ENCODE measurements around the gene SLC22A23. TPM values are rescaled to one million over a fixed set of nuclear protein-coding genes. Genes with fewer than 3 reads are reported as not detected.

SLC22A23 gene
- total and polyA plus RNA-seq, 2 of the 4 experiments (the other 2 are of a cell fraction), result 0.72 to 1.6 TPM

- Histone ChIP-seq H2BK120ac (ENCODE audit: low read depth, low read length) (no peak overlapping the region), H3K36me3 (ENCODE audit: control insufficient read depth, insufficient read depth, low read length) (no peaks in the 10 kb centered on the region), H3K27ac (ENCODE audit: insufficient read depth, low read length) (no peak overlapping the region), H3K4me1 (ENCODE audit: control insufficient read depth, insufficient read depth, low read length) (no peaks in the 10 kb centered on the region), H3K56ac (ENCODE audit: extremely low read depth, insufficient read depth, low read length) (no peak overlapping the region), H3K23ac (ENCODE audit: low read depth, low read length) (no peak overlapping the region), H3K9ac (ENCODE audit: low read depth, low read length) (no peak overlapping the region), H4K8ac (ENCODE audit: low read depth in 2 of 2, low read length in 2 of 2) (no peak overlapping the region), H2AK9ac (replicated peaks; ENCODE audit: low read depth, low read length, poor library complexity) (no peak overlapping the region), H2BK15ac (ENCODE audit: low read depth, low read length) (no peak overlapping the region), H3K14ac (replicated peaks; ENCODE audit: low read depth, low read length) (no peak overlapping the region), H3K4me2 (ENCODE audit: low read depth, low read length) (no peak overlapping the region), H2AFZ (replicated peaks; ENCODE audit: low read length, poor library complexity) (peak overlapping the region; percentile 4), H3K18ac (ENCODE audit: low read depth, low read length) (no peak overlapping the region), H3K4me3 (ENCODE audit: insufficient read depth, low read depth, low read length) (no peak overlapping the region), H3K4ac (ENCODE audit: low read depth, low read length) (no peak overlapping the region), H3K9me3 (ENCODE audit: control insufficient read depth, insufficient read depth, low read length) (no peaks in the 10 kb centered on the region), H4K5ac (ENCODE audit: low read depth, low read length) (no peak overlapping the region), H4K20me1 (ENCODE audit: insufficient read depth, low read length) (no peaks in the 10 kb centered on the region), H4K91ac (ENCODE audit: insufficient read depth, low read depth, low read length) (no peak overlapping the region), H2AK5ac (ENCODE audit: low read depth, low read length) (no peak overlapping the region), H2BK5ac (ENCODE audit: low read depth, low read length, poor library complexity, severe bottlenecking) (no peak overlapping the region), H3K79me1 (ENCODE audit: low read depth in 1 of 2, low read length in 2 of 2) (no peaks in the 10 kb centered on the region), H2BK20ac (ENCODE audit: low read depth, low read length) (no peak overlapping the region), H3K9me1 (ENCODE audit: insufficient read depth, low read length) (no peaks in the 10 kb centered on the region), H3K27me3 (ENCODE audit: control insufficient read depth, insufficient read depth, low read length) (peaks cover 46% of the 10 kb centered on the region)
- DNase-seq, result no peak
- intact Hi-C loops (cut with micrococcal nuclease) (no loop called here), in situ Hi-C loops (cut with MboI; ENCODE audit: low sequenced_read_pairs) (no loop called here), dilution Hi-C loops (cut with HindIII; ENCODE audit: low sequenced_read_pairs, unreplicated experiment) (no loop called here)
- ChIA-PET CTCF (interaction anchor here (1.1 kb wide), 1 partner anchor 45 kb away, joined by 3 read pairs; no protein-coding TSS in a partner anchor), POLR2A (ENCODE audit: unreplicated experiment) (no interaction called here)
- no peak for ATAC-seq (ENCODE audit: low read depth)
- WGBS, 2 experiments (ENCODE audit: extremely low coverage in 2 of 2, insufficient read length in 1 of 2), result 52% methylated on average over 6 of the region's 10 CpGs; no CpG with 5 or more reads in 1 of the 2 experiments
- no peak for TF ChIP-seq RAD21 (IDR thresholded peaks at IDR 0.05; ENCODE audit: low read length)
- TF ChIP-seq POLR2A (IDR thresholded peaks at IDR 0.05; ENCODE audit: low read depth, low read length), result no peak
- TF ChIP-seq USF2 (IDR thresholded peaks at IDR 0.05; ENCODE audit: low read depth, low read length), result no peak
- TF ChIP-seq RFX5 (IDR thresholded peaks at IDR 0.05; ENCODE audit: low read depth, low read length), result no peak
- TF ChIP-seq NFE2L2 (IDR thresholded peaks at IDR 0.05; ENCODE audit: low read depth, low read length), result no peak
- TF ChIP-seq CHD1 (IDR thresholded peaks at IDR 0.05; ENCODE audit: low read depth, low read length), result no peak
- no peak for TF ChIP-seq ELK1 (IDR thresholded peaks at IDR 0.05; ENCODE audit: borderline replicate concordance, low read depth, low read length)
- TF ChIP-seq MAZ (IDR thresholded peaks at IDR 0.05; ENCODE audit: borderline replicate concordance, low read depth, low read length), result no peak
- TF ChIP-seq RCOR1 (IDR thresholded peaks at IDR 0.05; ENCODE audit: insufficient replicate concordance, low read length), result no peak
- TF ChIP-seq FOS (IDR thresholded peaks at IDR 0.05; ENCODE audit: low read depth, low read length), result no peak
- TF ChIP-seq MAFK (IDR thresholded peaks at IDR 0.05; ENCODE audit: low read depth, low read length), result no peak
- TF ChIP-seq BHLHE40 (IDR thresholded peaks at IDR 0.05; ENCODE audit: low read depth, low read length), result no peak
- no TSS peak for BruUV-seq (replicated peaks)
Observed at GRCh38 chr6:3427687-3428085, 29.2 kb downstream of the SLC22A23 start.
